Ishikawa (cell line): Measurements from ENCODE around the gene BPNT1.

Experiments used
- CREB1 ChIP-seq: IDR thresholded peaks from 2 replicates; pipeline ENCODE4 v1.6.1; 2012; ENCODE audit warnings: low read depth
- EP300 ChIP-seq: IDR thresholded peaks from 2 replicates; pipeline ENCODE4 v1.6.1; 2012; ENCODE audit warnings: borderline replicate concordance
- FOXM1 ChIP-seq: IDR thresholded peaks from 2 replicates; pipeline ENCODE4 v1.6.1; 2012; ENCODE audit warnings: low read depth, borderline replicate concordance
- MAX ChIP-seq: IDR thresholded peaks from 2 replicates; pipeline ENCODE4 v1.6.1; 2012
- RAD21 ChIP-seq: IDR thresholded peaks from 2 replicates; pipeline ENCODE4 v1.6.1; 2012; ENCODE audit warnings: low read depth
- TAF1 ChIP-seq: IDR thresholded peaks from 2 replicates; pipeline ENCODE4 v1.6.1; 2012; ENCODE audit warnings: low read depth, mild to moderate bottlenecking
- TEAD4 ChIP-seq: IDR thresholded peaks from 2 replicates; pipeline ENCODE4 v1.6.1; 2012
- USF1 ChIP-seq: IDR thresholded peaks from 2 replicates; pipeline ENCODE4 v1.6.1; 2012
- YY1 ChIP-seq: IDR thresholded peaks from 2 replicates; pipeline ENCODE4 v1.6.1; 2012; ENCODE audit warnings: low read depth
- TF ChIP-seq, protein P1 (sequence below): IDR thresholded peaks from 2 replicates; pipeline ENCODE4 v1.6.1; 2012; ENCODE audit warnings: low read depth, mild to moderate bottlenecking

DNA sequence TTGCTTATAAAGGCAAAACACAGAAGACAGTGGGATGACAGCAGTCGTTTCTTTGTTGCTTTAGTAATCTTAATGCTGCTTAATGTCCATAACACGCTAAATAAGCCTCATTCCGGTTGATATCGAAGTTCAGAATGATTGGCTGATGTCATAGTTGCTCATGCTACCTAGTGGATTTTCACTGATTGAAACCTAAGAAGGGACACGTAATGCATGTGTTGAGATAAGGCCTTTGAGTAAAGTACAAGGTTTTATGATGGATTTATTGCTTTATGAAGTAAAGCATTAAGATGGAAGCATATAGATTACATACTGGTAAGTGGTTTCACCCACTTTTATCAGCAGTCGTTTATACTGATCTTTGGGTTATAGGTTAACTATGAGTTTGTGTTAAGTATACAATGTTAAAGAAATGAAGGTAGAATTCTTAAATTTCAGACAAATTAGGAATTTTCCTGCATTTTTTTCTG, 29.5 kb upstream of the BPNT1 start:
- TF ChIP-seq YY1 (no peak), MAX (no peak), TAF1 (no peak), EP300 (no peak), RAD21 (no peak), FOXM1 (no peak), TEAD4 (no peak), USF1 (no peak), CREB1 (no peak)
- TF ChIP-seq, protein P1, sequence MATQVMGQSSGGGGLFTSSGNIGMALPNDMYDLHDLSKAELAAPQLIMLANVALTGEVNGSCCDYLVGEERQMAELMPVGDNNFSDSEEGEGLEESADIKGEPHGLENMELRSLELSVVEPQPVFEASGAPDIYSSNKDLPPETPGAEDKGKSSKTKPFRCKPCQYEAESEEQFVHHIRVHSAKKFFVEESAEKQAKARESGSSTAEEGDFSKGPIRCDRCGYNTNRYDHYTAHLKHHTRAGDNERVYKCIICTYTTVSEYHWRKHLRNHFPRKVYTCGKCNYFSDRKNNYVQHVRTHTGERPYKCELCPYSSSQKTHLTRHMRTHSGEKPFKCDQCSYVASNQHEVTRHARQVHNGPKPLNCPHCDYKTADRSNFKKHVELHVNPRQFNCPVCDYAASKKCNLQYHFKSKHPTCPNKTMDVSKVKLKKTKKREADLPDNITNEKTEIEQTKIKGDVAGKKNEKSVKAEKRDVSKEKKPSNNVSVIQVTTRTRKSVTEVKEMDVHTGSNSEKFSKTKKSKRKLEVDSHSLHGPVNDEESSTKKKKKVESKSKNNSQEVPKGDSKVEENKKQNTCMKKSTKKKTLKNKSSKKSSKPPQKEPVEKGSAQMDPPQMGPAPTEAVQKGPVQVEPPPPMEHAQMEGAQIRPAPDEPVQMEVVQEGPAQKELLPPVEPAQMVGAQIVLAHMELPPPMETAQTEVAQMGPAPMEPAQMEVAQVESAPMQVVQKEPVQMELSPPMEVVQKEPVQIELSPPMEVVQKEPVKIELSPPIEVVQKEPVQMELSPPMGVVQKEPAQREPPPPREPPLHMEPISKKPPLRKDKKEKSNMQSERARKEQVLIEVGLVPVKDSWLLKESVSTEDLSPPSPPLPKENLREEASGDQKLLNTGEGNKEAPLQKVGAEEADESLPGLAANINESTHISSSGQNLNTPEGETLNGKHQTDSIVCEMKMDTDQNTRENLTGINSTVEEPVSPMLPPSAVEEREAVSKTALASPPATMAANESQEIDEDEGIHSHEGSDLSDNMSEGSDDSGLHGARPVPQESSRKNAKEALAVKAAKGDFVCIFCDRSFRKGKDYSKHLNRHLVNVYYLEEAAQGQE = no peak
